KMS-11 (cell line): Measurements from ENCODE around the gene POU2AF1.

Experiments used
- H2AFZ ChIP-seq: fragments of 200-600 bp; sonication (generic); 2 replicates; pipeline ENCODE4 v1.6.1; 2016; ENCODE audit warnings: antibody characterized with exemption, mixed run types, low read depth
- H3K27ac ChIP-seq: fragments of 200-600 bp; sonication (generic); 2 replicates; pipeline ENCODE4 v1.6.1; 2016; ENCODE audit warnings: mild to moderate bottlenecking, mixed run types
- H3K27me3 ChIP-seq: fragments of 200-600 bp; sonication (generic); 2 replicates; pipeline ENCODE4 v1.6.1; 2017; ENCODE audit warnings: mild to moderate bottlenecking, low read depth, mixed run types, moderate library complexity; ENCODE audit not compliant: insufficient read depth
- H3K36me3 ChIP-seq: fragments of 200-600 bp; sonication (generic); 2 replicates; pipeline ENCODE4 v1.6.1; 2017; ENCODE audit warnings: mild to moderate bottlenecking, mixed run types; ENCODE audit not compliant: insufficient read depth
- H3K4me1 ChIP-seq: fragments of 200-600 bp; sonication (generic); 2 replicates; pipeline ENCODE4 v1.6.1; 2016; ENCODE audit warnings: mild to moderate bottlenecking, low read depth, mixed run types; ENCODE audit not compliant: poor library complexity, severe bottlenecking
- H3K4me2 ChIP-seq: fragments of 200-600 bp; sonication (generic); 2 replicates; pipeline ENCODE4 v1.7.0; 2016; ENCODE audit warnings: mild to moderate bottlenecking, mixed run types
- H3K4me3 ChIP-seq: fragments of 200-600 bp; sonication (generic); IDR thresholded peaks from 2 replicates; pipeline ENCODE4 v1.6.1; 2017; ENCODE audit warnings: low read depth, low read length, mixed read lengths; ENCODE audit not compliant: insufficient read depth
- H3K79me2 ChIP-seq: fragments of 200-600 bp; sonication (generic); 2 replicates; pipeline ENCODE4 v1.6.1; 2016; ENCODE audit warnings: low read depth, mixed run types; ENCODE audit not compliant: insufficient read depth
- H3K9ac ChIP-seq: fragments of 200-600 bp; sonication (generic); 2 replicates; pipeline ENCODE4 v1.6.1; 2016; ENCODE audit warnings: mild to moderate bottlenecking, mixed run types
- H4K20me1 ChIP-seq: fragments of 200-600 bp; sonication (generic); 2 replicates; pipeline ENCODE4 v1.6.1; 2016; ENCODE audit warnings: mild to moderate bottlenecking, mixed run types; ENCODE audit not compliant: insufficient read depth
- CTCF ChIP-seq: fragments of 200-600 bp; sonication (generic); conservative IDR thresholded peaks from 2 replicates; pipeline ENCODE4 v1.6.1; 2017; ENCODE audit warnings: low read depth, mild to moderate bottlenecking, antibody characterized with exemption, low read length, moderate library complexity, mixed read lengths

The POU2AF1 gene

GRCh38 chr11:111408789-111409727 is 30.0 kb upstream of the POU2AF1 start:
- no peak overlapping the region for H3K9ac ChIP-seq
- H3K27me3 ChIP-seq: no peaks in the 10 kb centered on the region
- H2AFZ ChIP-seq: no peak overlapping the region
- peak overlapping the region; percentile 4; the same call in 1 of the 2 replicates for H3K4me2 ChIP-seq
- H3K79me2 ChIP-seq: no peaks in the 10 kb centered on the region
- no peak for TF ChIP-seq CTCF
- H3K27ac ChIP-seq: no peak overlapping the region
- no peak overlapping the region for H3K4me3 ChIP-seq
- no peaks in the 10 kb centered on the region for H3K36me3 ChIP-seq
- H4K20me1 ChIP-seq: no peaks in the 10 kb centered on the region
- peaks cover 54% of the 10 kb centered on the region for H3K4me1 ChIP-seq

DNA sequence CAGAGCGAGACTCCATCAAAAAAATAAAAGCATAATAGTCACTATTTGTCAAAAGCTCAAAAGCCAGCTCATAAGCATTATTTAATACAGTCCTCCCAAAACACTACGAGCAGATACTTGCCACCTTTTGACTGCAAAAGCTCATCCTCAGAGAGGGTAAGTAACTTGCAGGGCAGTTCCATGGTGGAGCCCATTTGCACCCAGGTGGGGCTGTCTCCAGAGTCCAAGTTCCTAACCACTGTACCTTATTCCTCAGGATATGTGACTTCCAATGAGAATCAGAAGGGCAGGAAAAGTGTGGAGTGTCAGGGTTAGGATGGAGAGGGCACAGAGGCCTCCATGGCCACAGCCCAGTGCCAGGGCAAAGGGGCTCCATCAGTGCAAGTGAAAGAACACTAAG is 28.6 kb upstream of the POU2AF1 start:
- H3K4me3 ChIP-seq: no peak overlapping the region
- H3K27ac ChIP-seq: no peak overlapping the region
- H2AFZ ChIP-seq: no peak overlapping the region
- no peaks in the 10 kb centered on the region for H3K27me3 ChIP-seq
- no peaks in the 10 kb centered on the region for H3K36me3 ChIP-seq
- H3K9ac ChIP-seq: no peak overlapping the region
- H3K4me2 ChIP-seq: no peak overlapping the region
- TF ChIP-seq CTCF: no peak
- no peaks in the 10 kb centered on the region for H4K20me1 ChIP-seq
- no peaks in the 10 kb centered on the region for H3K79me2 ChIP-seq
- H3K4me1 ChIP-seq: peaks cover 40% of the 10 kb centered on the region

DNA sequence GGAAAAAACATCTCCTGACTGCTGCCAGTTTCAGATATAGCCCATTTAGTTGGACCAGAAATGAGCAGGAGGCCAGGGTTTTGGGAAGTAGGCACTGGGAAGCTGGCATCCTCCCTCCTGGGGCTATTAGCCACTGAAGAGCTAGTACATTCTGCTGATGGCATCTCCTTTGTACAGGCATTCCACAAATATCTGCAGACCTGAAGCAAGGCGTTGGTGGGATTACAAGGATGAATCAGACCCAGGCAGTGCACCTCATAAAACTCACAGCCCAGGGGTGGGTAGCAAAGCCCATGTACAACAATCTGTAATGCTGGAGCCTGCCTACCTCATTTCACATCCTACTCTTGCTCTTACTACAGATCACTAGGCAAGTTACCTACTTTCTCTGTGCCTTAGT is 27.5 kb upstream of the POU2AF1 start:
- Histone ChIP-seq H3K4me3 (no peak overlapping the region), H3K4me1 (peaks cover 29% of the 10 kb centered on the region), H3K36me3 (no peaks in the 10 kb centered on the region), H2AFZ (no peak overlapping the region), H4K20me1 (no peaks in the 10 kb centered on the region), H3K9ac (no peak overlapping the region), H3K4me2 (no peak overlapping the region), H3K27ac (no peak overlapping the region), H3K27me3 (no peaks in the 10 kb centered on the region), H3K79me2 (no peaks in the 10 kb centered on the region)
- no peak for TF ChIP-seq CTCF

DNA sequence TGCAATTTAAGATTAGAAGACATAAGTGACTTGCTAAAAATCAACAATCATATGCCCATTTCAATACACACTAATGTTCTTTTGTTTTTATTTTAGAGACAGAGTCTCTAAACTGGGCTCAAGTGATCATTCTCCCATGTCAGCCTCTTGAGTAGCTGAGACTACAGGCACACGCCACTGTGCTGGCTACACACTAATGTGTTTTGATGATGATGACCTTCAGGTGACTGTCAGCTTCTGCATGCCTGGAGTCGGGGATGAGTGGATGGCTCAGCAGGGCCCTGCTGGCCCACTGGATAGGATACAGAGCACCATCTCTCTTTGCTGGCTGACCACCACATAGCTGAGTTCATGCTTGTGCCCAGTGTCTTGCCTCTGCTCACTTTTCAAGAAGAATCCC is 27.0 kb upstream of the POU2AF1 start:
- H3K4me1 ChIP-seq: peaks cover 24% of the 10 kb centered on the region
- no peak overlapping the region for H3K9ac ChIP-seq
- H3K4me2 ChIP-seq: no peak overlapping the region
- no peaks in the 10 kb centered on the region for H3K36me3 ChIP-seq
- no peaks in the 10 kb centered on the region for H3K79me2 ChIP-seq
- TF ChIP-seq CTCF: no peak
- no peak overlapping the region for H3K4me3 ChIP-seq
- H3K27me3 ChIP-seq: no peaks in the 10 kb centered on the region
- H4K20me1 ChIP-seq: no peaks in the 10 kb centered on the region
- no peak overlapping the region for H3K27ac ChIP-seq
- no peak overlapping the region for H2AFZ ChIP-seq
